ENCODE results near the gene ENTR1. TPM values are rescaled to one million over a fixed set of nuclear protein-coding genes. Genes with fewer than 3 reads are reported as not detected.

ENTR1 gene
- total and polyA plus RNA-seq, 10 of the 15 experiments (the other 5 are each of a cell fraction or from before 2014, with no cell fraction given) = 8.2 to 96.4 (median 41.1) TPM

GRCh38 chr9:136363106-136363948, 47.1 kb downstream of the ENTR1 start, which contains the start of gene DNLZ (continued):
- TF ChIP-seq SRF (IDR thresholded peaks at IDR 0.05; ENCODE audit: low read depth in 2 of 2, low read length in 2 of 2) (peak; percentile 87), NBN (IDR thresholded peaks at IDR 0.05) (no peak; the same call in 1 of the 2 replicates), GABPA (IDR thresholded peaks at IDR 0.05; ENCODE audit: low read depth) (peak; percentile 85), BACH1 (IDR thresholded peaks at IDR 0.05; ENCODE audit: borderline replicate concordance) (peak; percentile 74; the same call in 1 of the 2 replicates), CEBPB (IDR thresholded peaks at IDR 0.05; ENCODE audit: borderline replicate concordance in 1 of 2, low read depth in 2 of 2, low read length in 2 of 2) (no peak), ZNF384 (IDR thresholded peaks at IDR 0.05; ENCODE audit: borderline replicate concordance, low read depth, low read length) (no peak), DPF2 (IDR thresholded peaks at IDR 0.05) (peak; percentile 89), ZNF274 (IDR thresholded peaks at IDR 0.05; ENCODE audit: insufficient read depth, insufficient read length) (no peak), POLR2A (IDR thresholded peaks at IDR 0.05; ENCODE audit: low read depth, low read length) (peak; percentile 88), MLLT1 (IDR thresholded peaks at IDR 0.05) (no peak), RAD21 (IDR thresholded peaks at IDR 0.05; ENCODE audit: insufficient read depth, low read depth, low read length) (peak; percentile 37; the same call in 1 of the 2 replicates), ESRRA (IDR thresholded peaks at IDR 0.05; ENCODE audit: low read length) (no peak), POLR2AphosphoS5 (IDR thresholded peaks at IDR 0.05; ENCODE audit: low read length) (peak; percentile 85; the same call in 1 of the 2 replicates), NFXL1 (IDR thresholded peaks at IDR 0.05; ENCODE audit: borderline replicate concordance) (0 out of 2 replicates have a peak, but pooled peaks have one; percentile 56), ZNF217 (IDR thresholded peaks at IDR 0.05) (no peak), EGR1 (IDR thresholded peaks at IDR 0.05; ENCODE audit: borderline replicate concordance in 1 of 2, low read depth in 2 of 2, low read length in 2 of 2) (peak in 1 of 2 experiments; percentile 89; a peak in 2 of 3 replicates), RELA (IDR thresholded peaks at IDR 0.05; ENCODE audit: borderline replicate concordance, partially characterized antibody) (peak; percentile 7), RAD51 (IDR thresholded peaks at IDR 0.05) (no peak), SMAD1 (IDR thresholded peaks at IDR 0.05; ENCODE audit: low read depth, partially characterized antibody) (no peak), BCL11A (IDR thresholded peaks at IDR 0.05; ENCODE audit: low read depth, low read length) (no peak), RUNX3 (IDR thresholded peaks at IDR 0.05; ENCODE audit: low read length) (no peak), PAX8 (IDR thresholded peaks at IDR 0.05) (no peak)
- TF ChIP-seq, protein P1, sequence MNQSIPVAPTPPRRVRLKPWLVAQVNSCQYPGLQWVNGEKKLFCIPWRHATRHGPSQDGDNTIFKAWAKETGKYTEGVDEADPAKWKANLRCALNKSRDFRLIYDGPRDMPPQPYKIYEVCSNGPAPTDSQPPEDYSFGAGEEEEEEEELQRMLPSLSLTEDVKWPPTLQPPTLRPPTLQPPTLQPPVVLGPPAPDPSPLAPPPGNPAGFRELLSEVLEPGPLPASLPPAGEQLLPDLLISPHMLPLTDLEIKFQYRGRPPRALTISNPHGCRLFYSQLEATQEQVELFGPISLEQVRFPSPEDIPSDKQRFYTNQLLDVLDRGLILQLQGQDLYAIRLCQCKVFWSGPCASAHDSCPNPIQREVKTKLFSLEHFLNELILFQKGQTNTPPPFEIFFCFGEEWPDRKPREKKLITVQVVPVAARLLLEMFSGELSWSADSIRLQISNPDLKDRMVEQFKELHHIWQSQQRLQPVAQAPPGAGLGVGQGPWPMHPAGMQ (IDR thresholded peaks at IDR 0.05; ENCODE audit: borderline replicate concordance) = no peak
- TF ChIP-seq, protein P2, sequence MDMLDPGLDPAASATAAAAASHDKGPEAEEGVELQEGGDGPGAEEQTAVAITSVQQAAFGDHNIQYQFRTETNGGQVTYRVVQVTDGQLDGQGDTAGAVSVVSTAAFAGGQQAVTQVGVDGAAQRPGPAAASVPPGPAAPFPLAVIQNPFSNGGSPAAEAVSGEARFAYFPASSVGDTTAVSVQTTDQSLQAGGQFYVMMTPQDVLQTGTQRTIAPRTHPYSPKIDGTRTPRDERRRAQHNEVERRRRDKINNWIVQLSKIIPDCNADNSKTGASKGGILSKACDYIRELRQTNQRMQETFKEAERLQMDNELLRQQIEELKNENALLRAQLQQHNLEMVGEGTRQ (IDR thresholded peaks at IDR 0.05; ENCODE audit: borderline replicate concordance, low read depth, low read length) = no peak

Data from GM12878 (cell line).